Skeletal muscle tissue (tissue), 4 donors: Measurements from ENCODE around the gene TRIM17. TPM values are rescaled to one million over a fixed set of nuclear protein-coding genes. Genes with fewer than 3 reads are reported as not detected.

Source experiments
- H3K27ac ChIP-seq: one replicate; pipeline ENCODE4 v1.7.0; 2013; ENCODE audit warnings: mild to moderate bottlenecking, low read depth, low read length, inconsistent platforms
- H3K27me3 ChIP-seq, 3 donors: one replicate each; pipeline ENCODE4 v1.7.0; 2013; ENCODE audit warnings: low read length in 3 of 3; ENCODE audit not compliant: control insufficient read depth in 3 of 3, insufficient read depth in 3 of 3
- H3K36me3 ChIP-seq, 3 donors: one replicate each; pipeline ENCODE4 v1.7.0; 2013; ENCODE audit warnings: low read length in 3 of 3; ENCODE audit not compliant: control insufficient read depth in 3 of 3, insufficient read depth in 3 of 3
- H3K4me1 ChIP-seq, 3 donors: one replicate each; pipeline ENCODE4 v1.7.0; 2013; ENCODE audit warnings: low read length in 3 of 3, mild to moderate bottlenecking in 3 of 3; ENCODE audit not compliant: control insufficient read depth in 3 of 3, insufficient read depth in 3 of 3
- H3K4me3 ChIP-seq, 3 donors: one replicate each; pipeline ENCODE4 v1.7.0; 2013; ENCODE audit warnings: low read length in 3 of 3
- H3K9ac ChIP-seq, 3 donors: one replicate each; pipeline ENCODE4 v1.7.0; 2013; ENCODE audit warnings: low read length in 3 of 3, mild to moderate bottlenecking in 3 of 3, moderate library complexity in 2 of 3, low read depth in 1 of 3
- H3K9me3 ChIP-seq, 3 donors: one replicate each; pipeline ENCODE4 v1.7.0; 2013; ENCODE audit warnings: low read length in 3 of 3; ENCODE audit not compliant: control insufficient read depth in 3 of 3
- total RNA-seq: library from RNA; depleted of rRNA; stranded (reverse); fragments of >200 nt; gene quantifications from one replicate; pipeline ENCODE4 v1.2.3, GENCODE V29; 2014
- donor health status: Osteomylitis.

The TRIM17 gene
- total RNA-seq, 1 donor from 2014 or later = 0.52 TPM

GRCh38 chr1:228423404-228424053, 6.9 kb upstream of the TRIM17 start:
- no peaks in the 10 kb centered on the region for H3K36me3 ChIP-seq
- no peak overlapping the region for H3K27ac ChIP-seq
- H3K4me1 ChIP-seq = no peaks in the 10 kb centered on the region
- no peak overlapping the region for H3K9ac ChIP-seq
- H3K4me3 ChIP-seq = no peak overlapping the region
- no peaks in the 10 kb centered on the region for H3K9me3 ChIP-seq
- H3K27me3 ChIP-seq = peaks cover 0 to 2% (median 2%) of the 10 kb centered on the region in 3 donors

- no peaks in the 10 kb centered on the region for H3K36me3 ChIP-seq
- no peaks in the 10 kb centered on the region for H3K9me3 ChIP-seq
- H3K27me3 ChIP-seq = peaks cover 12 to 18% (median 17%) of the 10 kb centered on the region in 3 donors
- no peak overlapping the region for H3K4me3 ChIP-seq
- H3K27ac ChIP-seq = no peak overlapping the region
- peaks cover under 1 to 2% (median 2%) of the 10 kb centered on the region in 3 donors for H3K4me1 ChIP-seq
- no peak overlapping the region for H3K9ac ChIP-seq
These were observed 4.5 kb upstream of the TRIM17 start for GRCh38 chr1:228420968-228421826.

GRCh38 chr1:228417483-228418203, 982 bp upstream of the TRIM17 start:
- no peak overlapping the region for H3K27ac ChIP-seq
- H3K27me3 ChIP-seq = peaks cover 36 to 40% (median 37%) of the 10 kb centered on the region in 3 donors
- no peaks in the 10 kb centered on the region for H3K36me3 ChIP-seq
- no peaks in the 10 kb centered on the region for H3K9me3 ChIP-seq
- no peak overlapping the region for H3K4me3 ChIP-seq
- peaks cover 6 to 10% (median 7%) of the 10 kb centered on the region in 3 donors for H3K4me1 ChIP-seq
- no peak overlapping the region for H3K9ac ChIP-seq

GRCh38 chr1:228417061-228417460, 400 bp upstream of the TRIM17 start:
- Histone ChIP-seq H3K36me3 (no peaks in the 10 kb centered on the region), H3K9ac (no peak overlapping the region), H3K9me3 (no peaks in the 10 kb centered on the region), H3K27ac (no peak overlapping the region), H3K27me3 (peaks cover 36 to 40% (median 37%) of the 10 kb centered on the region in 3 donors), H3K4me3 (no peak overlapping the region), H3K4me1 (peaks cover 6 to 10% (median 7%) of the 10 kb centered on the region in 3 donors)

GRCh38 chr1:228415853-228416216, 826 bp downstream of the TRIM17 start:
- Histone ChIP-seq H3K36me3 (no peaks in the 10 kb centered on the region), H3K27me3 (peaks cover 36 to 38% (median 36%) of the 10 kb centered on the region in 3 donors), H3K4me3 (peak overlapping the region; percentile 35 to 48 (median 36)), H3K4me1 (peaks cover 6 to 10% (median 7%) of the 10 kb centered on the region in 3 donors), H3K27ac (no peak overlapping the region), H3K9ac (peak overlapping the region in 2 of 3 donors; percentile 14 to 50), H3K9me3 (no peaks in the 10 kb centered on the region)

GRCh38 chr1:228415221-228415620, 1.4 kb downstream of the TRIM17 start:
- H3K9me3 ChIP-seq = no peaks in the 10 kb centered on the region
- no peak overlapping the region for H3K4me3 ChIP-seq
- H3K36me3 ChIP-seq = no peaks in the 10 kb centered on the region
- peaks cover 34 to 38% (median 36%) of the 10 kb centered on the region in 3 donors for H3K27me3 ChIP-seq
- H3K27ac ChIP-seq = no peak overlapping the region
- no peak overlapping the region for H3K9ac ChIP-seq
- peaks cover 6 to 10% (median 7%) of the 10 kb centered on the region in 3 donors for H3K4me1 ChIP-seq

- H3K4me1 ChIP-seq = peaks cover 6 to 10% (median 7%) of the 10 kb centered on the region in 3 donors
- H3K27ac ChIP-seq = no peak overlapping the region
- H3K36me3 ChIP-seq = no peaks in the 10 kb centered on the region
- H3K9me3 ChIP-seq = no peaks in the 10 kb centered on the region
- no peak overlapping the region for H3K9ac ChIP-seq
- H3K27me3 ChIP-seq = peaks cover 34 to 38% (median 36%) of the 10 kb centered on the region in 3 donors
- H3K4me3 ChIP-seq = no peak overlapping the region
These were observed 2.0 kb downstream of the TRIM17 start for GRCh38 chr1:228414511-228415211.

- H3K27me3 ChIP-seq = peaks cover 34 to 37% (median 36%) of the 10 kb centered on the region in 3 donors
- H3K9ac ChIP-seq = no peak overlapping the region
- no peaks in the 10 kb centered on the region for H3K36me3 ChIP-seq
- no peak overlapping the region for H3K27ac ChIP-seq
- H3K4me3 ChIP-seq = no peak overlapping the region
- peaks cover 6 to 10% (median 7%) of the 10 kb centered on the region in 3 donors for H3K4me1 ChIP-seq
- no peaks in the 10 kb centered on the region for H3K9me3 ChIP-seq
These were observed 3.2 kb downstream of the TRIM17 start for GRCh38 chr1:228413241-228414010.
